Stimulated activated CD4-positive, alpha-beta T cell treated with anti-CD3 and anti-CD28 coated beads, Interleukin-4, amount 100 ng/mL, for 4 hours (primary cell): ENCODE results near the gene TNFAIP6.
"Not testable (repeated sequence)": the region's sequence is repeated elsewhere in the genome, so short reads cannot be mapped to it uniquely, and the experiment has no call there.

Experiments
- DNase-seq, 2 experiments: peaks; one replicate each; pipeline ENCODE4 v3.0.0-alpha.2; 2020

Gene TNFAIP6

GRCh38 chr2:151357359-151357758, at the start of gene TNFAIP6:
TSS of gene TNFAIP6 (plus strand) at chr2:151357592. CDS start at chr2:151357667, 75 bp downstream.
- no peak for DNase-seq

- DNase-seq, result not testable (repeated sequence)
These were observed 47.1 kb upstream of the TNFAIP6 start for GRCh38 chr2:151310313-151310712.

GRCh38 chr2:151312440-151312839, 45.0 kb upstream of the TNFAIP6 start:
- DNase-seq, result not testable (repeated sequence)

- no peak for DNase-seq
These were observed 42.0 kb upstream of the TNFAIP6 start for GRCh38 chr2:151315381-151315903.

GRCh38 chr2:151325581-151326095, 31.8 kb upstream of the TNFAIP6 start:
- DNase-seq, result no peak

GRCh38 chr2:151326554-151326953, 30.8 kb upstream of the TNFAIP6 start:
- no peak for DNase-seq

- DNase-seq, result no peak
These were observed 27.4 kb upstream of the TNFAIP6 start for GRCh38 chr2:151329998-151330397.

GRCh38 chr2:151333083-151333482, 24.3 kb upstream of the TNFAIP6 start:
- DNase-seq, result no peak

GRCh38 chr2:151334082-151334815, 23.1 kb upstream of the TNFAIP6 start:
- DNase-seq, result no peak

- no peak for DNase-seq
These were observed 20.5 kb upstream of the TNFAIP6 start for GRCh38 chr2:151336863-151337371.

GRCh38 chr2:151337643-151338042, 19.7 kb upstream of the TNFAIP6 start:
- no peak for DNase-seq

- DNase-seq, result no peak
These were observed 19.3 kb upstream of the TNFAIP6 start for GRCh38 chr2:151338115-151338514.

- no peak for DNase-seq
These were observed 14.3 kb upstream of the TNFAIP6 start for GRCh38 chr2:151343073-151343472.

GRCh38 chr2:151344191-151344590, 13.2 kb upstream of the TNFAIP6 start:
- DNase-seq, result not testable (repeated sequence)

GRCh38 chr2:151344906-151345305, 12.5 kb upstream of the TNFAIP6 start:
- DNase-seq, result no peak

- no peak for DNase-seq
These were observed 10.1 kb upstream of the TNFAIP6 start for GRCh38 chr2:151347294-151347693.

GRCh38 chr2:151347906-151348305, 9.5 kb upstream of the TNFAIP6 start:
- DNase-seq, result no peak

GRCh38 chr2:151350579-151351195, 6.7 kb upstream of the TNFAIP6 start:
- DNase-seq, result no peak

- DNase-seq, result no peak
These were observed 3.4 kb upstream of the TNFAIP6 start for GRCh38 chr2:151353995-151354394.

GRCh38 chr2:151354807-151355206, 2.6 kb upstream of the TNFAIP6 start:
- DNase-seq, result no peak

GRCh38 chr2:151358166-151358970, 976 bp downstream of the TNFAIP6 start:
- no peak for DNase-seq

- no peak for DNase-seq
These were observed 2.5 kb downstream of the TNFAIP6 start for GRCh38 chr2:151359768-151360461.
